Coronary artery (tissue), 2 donors: Measurements from ENCODE around the gene LMF1.
A peak's percentile ranks its signal among the peaks of the same experiment; 100 is the strongest.

Experiments
- DNase-seq: peaks from one replicate; pipeline ENCODE4 v3.0.0-alpha.2; 2017; ENCODE audit warnings: low spot score
- H3K27ac ChIP-seq, 2 donors: fragments of 200-600 bp; sonication (generic); one replicate each; pipeline ENCODE4 v1.5.1; 2016 to 2019
- H3K4me3 ChIP-seq: fragments of 200-600 bp; sonication (generic); 2 replicates; pipeline ENCODE4 v1.5.1; 2016; ENCODE audit warnings: mild to moderate bottlenecking, moderate library complexity
- CTCF ChIP-seq: fragments of 200-600 bp; sonication (generic); IDR thresholded peaks from one replicate; pipeline ENCODE4 v1.5.1; 2019; ENCODE audit warnings: antibody characterized with exemption

The LMF1 gene

DNA sequence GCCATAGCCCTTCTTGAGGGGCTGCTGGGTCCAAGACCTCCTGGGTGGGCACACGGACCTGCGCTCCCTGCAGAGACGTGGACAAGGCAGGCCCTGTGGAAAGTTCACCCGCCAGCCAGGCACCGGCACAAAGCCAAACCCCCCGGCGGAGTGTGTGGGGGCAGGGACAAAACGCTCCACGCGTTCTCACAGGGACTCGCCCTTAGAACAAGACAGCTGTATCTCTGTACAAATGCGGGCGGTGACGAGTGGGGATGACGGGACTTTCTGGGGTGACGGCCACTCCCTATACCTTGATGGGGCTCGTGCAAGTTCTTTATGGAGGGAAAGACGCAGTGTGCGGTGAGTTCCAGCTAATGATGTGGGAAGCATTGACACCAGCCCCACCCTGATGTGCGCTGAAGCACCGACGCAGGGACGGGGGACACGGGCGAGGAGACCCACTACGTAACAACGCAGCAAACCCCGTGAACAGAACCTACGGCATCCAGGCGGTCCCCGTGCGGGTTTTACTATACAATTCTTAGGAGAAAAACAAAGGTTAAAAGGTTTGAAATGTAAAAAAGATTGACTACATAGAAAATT is 49.4 kb downstream of the LMF1 start:
- H3K27ac ChIP-seq: peak overlapping the region in 1 of 2 donors; percentile 86
- H3K4me3 ChIP-seq: peak overlapping the region; percentile 21
- no peak for DNase-seq
- no peak for TF ChIP-seq CTCF

- no peak for TF ChIP-seq CTCF
- DNase-seq: no peak
- Histone ChIP-seq H3K4me3 (peak overlapping the region; percentile 21), H3K27ac (peak overlapping the region in 1 of 2 donors; percentile 86)
These were observed 50.1 kb downstream of the LMF1 start for GRCh38 chr16:920717-921116.

DNA sequence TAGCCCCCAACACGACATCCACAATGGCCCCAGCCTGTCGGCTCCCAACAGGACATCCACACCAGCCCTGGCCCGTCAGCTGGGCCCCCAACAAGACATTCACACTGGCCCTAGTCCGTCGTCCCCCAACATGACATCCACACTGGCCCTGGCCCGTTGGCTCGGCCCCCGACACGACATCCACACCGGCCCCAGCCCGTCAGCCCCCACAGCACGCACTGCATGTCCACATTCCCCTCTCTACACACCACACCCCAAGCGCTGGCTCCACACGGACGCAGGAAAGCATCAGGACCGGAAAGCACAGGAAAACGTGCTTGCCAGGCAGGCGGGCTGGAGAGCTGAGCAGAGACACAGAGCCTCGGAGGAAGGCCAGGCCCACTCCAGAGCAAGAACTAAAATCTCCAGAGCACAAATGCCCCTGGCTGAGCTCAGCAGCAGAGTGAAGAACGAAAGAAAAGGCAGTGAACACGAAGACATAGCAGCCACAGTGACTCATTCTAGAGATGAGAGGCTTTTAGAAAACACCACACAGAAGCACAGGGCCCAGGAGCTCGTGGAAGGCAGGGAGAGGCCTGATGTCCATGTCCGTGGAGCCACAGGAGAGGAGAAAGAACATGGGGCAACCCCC is 50.6 kb downstream of the LMF1 start:
- no peak overlapping the region for H3K4me3 ChIP-seq
- TF ChIP-seq CTCF: no peak
- no peak for DNase-seq
- H3K27ac ChIP-seq: peak overlapping the region in 1 of 2 donors; percentile 86

DNA sequence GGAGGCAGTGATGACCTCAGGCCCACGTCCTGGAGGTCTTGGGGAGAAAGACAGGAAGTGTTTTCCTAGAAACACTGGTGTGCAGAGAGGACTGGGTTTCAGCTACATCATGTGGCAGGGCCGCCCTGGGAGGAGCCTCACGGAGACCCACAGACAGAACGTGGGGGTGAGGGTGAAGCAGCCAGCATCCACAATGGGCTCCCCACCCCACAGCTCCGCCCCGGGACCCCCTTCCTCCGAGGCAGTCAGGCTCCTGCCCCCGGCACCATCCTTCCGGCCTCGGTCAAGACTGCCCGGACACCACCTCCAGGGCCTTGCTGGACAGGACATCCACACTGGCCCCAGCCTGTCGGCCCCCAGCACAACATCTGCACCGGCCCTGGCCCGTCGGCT is 51.1 kb downstream of the LMF1 start:
- no peak for DNase-seq
- Histone ChIP-seq H3K27ac (peak overlapping the region in 1 of 2 donors; percentile 86), H3K4me3 (no peak overlapping the region)
- TF ChIP-seq CTCF: no peak

- peak overlapping the region in 1 of 2 donors; percentile 86 for H3K27ac ChIP-seq
- no peak for TF ChIP-seq CTCF
- no peak for DNase-seq
- H3K4me3 ChIP-seq: no peak overlapping the region
These were observed 51.8 kb downstream of the LMF1 start for GRCh38 chr16:918741-919657.

GRCh38 chr16:918068-918467 is 52.7 kb downstream of the LMF1 start:
- no peak for TF ChIP-seq CTCF
- H3K4me3 ChIP-seq: no peak overlapping the region
- no peak for DNase-seq
- no peak overlapping the region for H3K27ac ChIP-seq
